ENCODE data around the gene CRIM1.

Gene CRIM1

GRCh38 chr2:36352701-36353100 is 2.9 kb upstream of the CRIM1 start:
- 60% methylated on average over 3 of the region's 3 CpGs for WGBS
- H3K9ac ChIP-seq (ENCODE audit: low read depth, low read length), result no peak overlapping the region
- H3K4me1 ChIP-seq (ENCODE audit: insufficient read depth, low read length), result peaks cover 15% of the 10 kb centered on the region
- H3K4me3 ChIP-seq (ENCODE audit: low read length), result no peak overlapping the region
- peaks cover 16% of the 10 kb centered on the region for H3K27me3 ChIP-seq (ENCODE audit: insufficient read depth, low read length)
- no peak overlapping the region for H3K27ac ChIP-seq (ENCODE audit: low read depth, low read length)
- no peaks in the 10 kb centered on the region for H3K36me3 ChIP-seq (ENCODE audit: insufficient read depth, low read length)
- no peaks in the 10 kb centered on the region for H3K9me3 ChIP-seq (ENCODE audit: insufficient read depth, low read depth, low read length)

- peak overlapping the region; percentile 83 for H3K4me3 ChIP-seq (ENCODE audit: low read length)
- peak overlapping the region; percentile 64; the same call in 1 of the 2 replicates for H3K27ac ChIP-seq (ENCODE audit: low read depth, low read length)
- H3K27me3 ChIP-seq (ENCODE audit: insufficient read depth, low read length), result peaks cover 16% of the 10 kb centered on the region
- H3K9ac ChIP-seq (ENCODE audit: low read depth, low read length), result peak overlapping the region; percentile 82
- H3K9me3 ChIP-seq (ENCODE audit: insufficient read depth, low read depth, low read length), result no peaks in the 10 kb centered on the region
- H3K36me3 ChIP-seq (ENCODE audit: insufficient read depth, low read length), result no peaks in the 10 kb centered on the region
- H3K4me1 ChIP-seq (ENCODE audit: insufficient read depth, low read length), result peaks cover 33% of the 10 kb centered on the region
- 11% methylated on average over 11 of the region's 11 CpGs for WGBS
Observed at GRCh38 chr2:36354811-36355150, 797 bp upstream of the CRIM1 start.

- Histone ChIP-seq H3K9me3 (ENCODE audit: insufficient read depth, low read depth, low read length) (no peaks in the 10 kb centered on the region), H3K27ac (ENCODE audit: low read depth, low read length) (peak overlapping the region; percentile 79; the same call in 1 of the 2 replicates), H3K4me1 (ENCODE audit: insufficient read depth, low read length) (peaks cover 44% of the 10 kb centered on the region), H3K9ac (ENCODE audit: low read depth, low read length) (peak overlapping the region; percentile 74), H3K36me3 (ENCODE audit: insufficient read depth, low read length) (no peaks in the 10 kb centered on the region), H3K27me3 (ENCODE audit: insufficient read depth, low read length) (peaks cover 16% of the 10 kb centered on the region), H3K4me3 (ENCODE audit: low read length) (peak overlapping the region; percentile 67)
- under 1% methylated on average over 41 of the region's 55 CpGs for WGBS
Observed at GRCh38 chr2:36355890-36356297, 316 bp downstream of the CRIM1 start.

- Histone ChIP-seq H3K4me3 (ENCODE audit: low read length) (peak overlapping the region; percentile 67), H3K27me3 (ENCODE audit: insufficient read depth, low read length) (peaks cover 16% of the 10 kb centered on the region), H3K9me3 (ENCODE audit: insufficient read depth, low read depth, low read length) (no peaks in the 10 kb centered on the region), H3K27ac (ENCODE audit: low read depth, low read length) (peak overlapping the region; percentile 65; the same call in 1 of the 2 replicates), H3K36me3 (ENCODE audit: insufficient read depth, low read length) (no peaks in the 10 kb centered on the region), H3K9ac (ENCODE audit: low read depth, low read length) (peak overlapping the region; percentile 74), H3K4me1 (ENCODE audit: insufficient read depth, low read length) (peaks cover 50% of the 10 kb centered on the region)
- under 1% methylated on average over 68 of the region's 74 CpGs for WGBS
Observed at GRCh38 chr2:36356298-36356989, 866 bp downstream of the CRIM1 start.

GRCh38 chr2:36356990-36357846 is 1.6 kb downstream of the CRIM1 start:
- Histone ChIP-seq H3K27ac (ENCODE audit: low read depth, low read length) (no peak overlapping the region; the same call in 1 of the 2 replicates), H3K36me3 (ENCODE audit: insufficient read depth, low read length) (no peaks in the 10 kb centered on the region), H3K4me3 (ENCODE audit: low read length) (peak overlapping the region; percentile 67), H3K4me1 (ENCODE audit: insufficient read depth, low read length) (peaks cover 57% of the 10 kb centered on the region), H3K9ac (ENCODE audit: low read depth, low read length) (peak overlapping the region; percentile 74), H3K9me3 (ENCODE audit: insufficient read depth, low read depth, low read length) (no peaks in the 10 kb centered on the region), H3K27me3 (ENCODE audit: insufficient read depth, low read length) (peaks cover 16% of the 10 kb centered on the region)
- WGBS, result under 1% methylated on average over 53 of the region's 53 CpGs

- H3K4me1 ChIP-seq (ENCODE audit: insufficient read depth, low read length), result peaks cover 55% of the 10 kb centered on the region
- no peak overlapping the region; the same call in 1 of the 2 replicates for H3K27ac ChIP-seq (ENCODE audit: low read depth, low read length)
- H3K9me3 ChIP-seq (ENCODE audit: insufficient read depth, low read depth, low read length), result no peaks in the 10 kb centered on the region
- 22% methylated on average over 7 of the region's 9 CpGs for WGBS
- peak overlapping the region; percentile 67 for H3K4me3 ChIP-seq (ENCODE audit: low read length)
- H3K9ac ChIP-seq (ENCODE audit: low read depth, low read length), result peak overlapping the region; percentile 74; the same call in 1 of the 2 replicates
- H3K27me3 ChIP-seq (ENCODE audit: insufficient read depth, low read length), result peaks cover 16% of the 10 kb centered on the region
- H3K36me3 ChIP-seq (ENCODE audit: insufficient read depth, low read length), result no peaks in the 10 kb centered on the region
Observed at GRCh38 chr2:36357847-36358659, 2.5 kb downstream of the CRIM1 start.

- Histone ChIP-seq H3K9ac (ENCODE audit: low read depth, low read length) (no peak overlapping the region), H3K27me3 (ENCODE audit: insufficient read depth, low read length) (peaks cover 9% of the 10 kb centered on the region), H3K36me3 (ENCODE audit: insufficient read depth, low read length) (no peaks in the 10 kb centered on the region), H3K4me3 (ENCODE audit: low read length) (peak overlapping the region; percentile 67; the same call in 1 of the 2 replicates), H3K4me1 (ENCODE audit: insufficient read depth, low read length) (peaks cover 64% of the 10 kb centered on the region), H3K9me3 (ENCODE audit: insufficient read depth, low read depth, low read length) (no peaks in the 10 kb centered on the region), H3K27ac (ENCODE audit: low read depth, low read length) (no peak overlapping the region)
- 75% methylated on average over 2 of the region's 5 CpGs for WGBS
Observed at GRCh38 chr2:36359067-36359466, 3.5 kb downstream of the CRIM1 start.

GRCh38 chr2:36360063-36360462 is 4.5 kb downstream of the CRIM1 start:
- no peak overlapping the region for H3K4me3 ChIP-seq (ENCODE audit: low read length)
- no peak overlapping the region for H3K9ac ChIP-seq (ENCODE audit: low read depth, low read length)
- H3K27ac ChIP-seq (ENCODE audit: low read depth, low read length), result no peak overlapping the region
- 94% methylated on average over 4 of the region's 4 CpGs for WGBS
- H3K27me3 ChIP-seq (ENCODE audit: insufficient read depth, low read length), result no peaks in the 10 kb centered on the region
- H3K9me3 ChIP-seq (ENCODE audit: insufficient read depth, low read depth, low read length), result no peaks in the 10 kb centered on the region
- no peaks in the 10 kb centered on the region for H3K36me3 ChIP-seq (ENCODE audit: insufficient read depth, low read length)
- H3K4me1 ChIP-seq (ENCODE audit: insufficient read depth, low read length), result peaks cover 69% of the 10 kb centered on the region

GRCh38 chr2:36360834-36361233 is 5.3 kb downstream of the CRIM1 start:
- Histone ChIP-seq H3K4me3 (ENCODE audit: low read length) (no peak overlapping the region), H3K27me3 (ENCODE audit: insufficient read depth, low read length) (no peaks in the 10 kb centered on the region), H3K27ac (ENCODE audit: low read depth, low read length) (no peak overlapping the region), H3K4me1 (ENCODE audit: insufficient read depth, low read length) (peaks cover 74% of the 10 kb centered on the region), H3K9me3 (ENCODE audit: insufficient read depth, low read depth, low read length) (no peaks in the 10 kb centered on the region), H3K36me3 (ENCODE audit: insufficient read depth, low read length) (no peaks in the 10 kb centered on the region), H3K9ac (ENCODE audit: low read depth, low read length) (no peak overlapping the region)
- 60% methylated on average over 1 of the region's 1 CpG for WGBS

- Histone ChIP-seq H3K4me1 (ENCODE audit: insufficient read depth, low read length) (peaks cover 80% of the 10 kb centered on the region), H3K36me3 (ENCODE audit: insufficient read depth, low read length) (no peaks in the 10 kb centered on the region), H3K9ac (ENCODE audit: low read depth, low read length) (no peak overlapping the region), H3K4me3 (ENCODE audit: low read length) (no peak overlapping the region), H3K9me3 (ENCODE audit: insufficient read depth, low read depth, low read length) (no peaks in the 10 kb centered on the region), H3K27me3 (ENCODE audit: insufficient read depth, low read length) (no peaks in the 10 kb centered on the region), H3K27ac (ENCODE audit: low read depth, low read length) (no peak overlapping the region)
- 95% methylated on average over 2 of the region's 3 CpGs for WGBS
Observed at GRCh38 chr2:36361396-36361795, 5.8 kb downstream of the CRIM1 start.

All from HUES64 (cell line).